HL-60/S4 treated with phorbol 12-myristate 13-acetate at 8.2 ng/mL for 4 days and 3 days (cell line): ENCODE measurements around the gene CTNND2.
"Not testable (repeated sequence)": the region's sequence is repeated elsewhere in the genome, so short reads cannot be mapped to it uniquely, and the experiment has no call there.

Source experiments
- in situ Hi-C: fragments of 300-500 bp; cut with MboI; formaldehyde crosslinking; loops from 2 replicates; pipeline ENCODE4 v1.15.0; 2022; ENCODE audit warnings: low sequenced_read_pairs

Gene CTNND2

GRCh38 chr5:11491404-11492075 is 412.7 kb downstream of the CTNND2 start:
- in situ Hi-C loops: no loop called here

GRCh38 chr5:11483630-11484029 is 420.6 kb downstream of the CTNND2 start:
- in situ Hi-C loops: no loop called here

- in situ Hi-C loops: no loop called here
Observed at GRCh38 chr5:11482011-11482410, 422.2 kb downstream of the CTNND2 start.

- in situ Hi-C loops: no loop called here
Observed at GRCh38 chr5:11477786-11478185, 426.5 kb downstream of the CTNND2 start.

GRCh38 chr5:11476866-11477265 is 427.4 kb downstream of the CTNND2 start:
- in situ Hi-C loops: no loop called here

- in situ Hi-C loops: no loop called here
Observed at GRCh38 chr5:11468334-11469039, 435.8 kb downstream of the CTNND2 start.

GRCh38 chr5:11467588-11467987 is 436.7 kb downstream of the CTNND2 start:
- in situ Hi-C loops: no loop called here

GRCh38 chr5:11459716-11460115 is 444.5 kb downstream of the CTNND2 start:
- in situ Hi-C loops: no loop called here

- in situ Hi-C loops: no loop called here
Observed at GRCh38 chr5:11455505-11455904, 448.7 kb downstream of the CTNND2 start.

- in situ Hi-C loops: no loop called here
Observed at GRCh38 chr5:11452852-11453251, 451.4 kb downstream of the CTNND2 start.

GRCh38 chr5:11449966-11450365 is 454.3 kb downstream of the CTNND2 start:
- in situ Hi-C loops: no loop called here

- in situ Hi-C loops: no loop called here
Observed at GRCh38 chr5:11449217-11449616, 455.0 kb downstream of the CTNND2 start.

- in situ Hi-C loops: no loop called here
Observed at GRCh38 chr5:11443831-11444230, 460.4 kb downstream of the CTNND2 start.

GRCh38 chr5:11432116-11432515 is 472.1 kb downstream of the CTNND2 start:
- in situ Hi-C loops: no loop called here

GRCh38 chr5:11429254-11429653 is 475.0 kb downstream of the CTNND2 start:
- in situ Hi-C loops: no loop called here

GRCh38 chr5:11427569-11427968 is 476.7 kb downstream of the CTNND2 start:
- in situ Hi-C loops: no loop called here

- in situ Hi-C loops: no loop called here
Observed at GRCh38 chr5:11426442-11426841, 477.8 kb downstream of the CTNND2 start.

- in situ Hi-C loops: no loop called here
Observed at GRCh38 chr5:11422342-11422741, 481.9 kb downstream of the CTNND2 start.

GRCh38 chr5:11420969-11421368 is 483.3 kb downstream of the CTNND2 start:
- in situ Hi-C loops: no loop called here

- in situ Hi-C loops: no loop called here
Observed at GRCh38 chr5:11415751-11416150, 488.5 kb downstream of the CTNND2 start.

GRCh38 chr5:11414732-11415131 is 489.5 kb downstream of the CTNND2 start:
- in situ Hi-C loops: not testable (repeated sequence)

- in situ Hi-C loops: no loop called here
Observed at GRCh38 chr5:11411621-11412020, 492.6 kb downstream of the CTNND2 start.
